HG02970 (cell line): ENCODE data around the gene EPN2.

Experiments used
- ATAC-seq: cut with Tn5 transposase; IDR thresholded peaks from one replicate; pipeline ENCODE4 v1.9.1; 2021; ENCODE audit warnings: mild to moderate bottlenecking, moderate library complexity, moderate number of reproducible peaks; ENCODE audit not compliant: unreplicated experiment, low FRiP score

EPN2 gene

GRCh38 chr17:19238167-19238505 is 970 bp downstream of the EPN2 start:
- no peak for ATAC-seq

GRCh38 chr17:19239544-19239943 is 2.4 kb downstream of the EPN2 start:
- no peak for ATAC-seq

GRCh38 chr17:19242323-19242722 is 5.2 kb downstream of the EPN2 start:
- ATAC-seq: no peak

- ATAC-seq: no peak
Measured at GRCh38 chr17:19242926-19243325, 5.8 kb downstream of the EPN2 start.

GRCh38 chr17:19243838-19244237 is 6.7 kb downstream of the EPN2 start:
- ATAC-seq: no peak

- ATAC-seq: no peak
Measured at GRCh38 chr17:19244357-19244756, 7.2 kb downstream of the EPN2 start.

GRCh38 chr17:19244781-19245180 is 7.6 kb downstream of the EPN2 start:
- no peak for ATAC-seq

- no peak for ATAC-seq
Measured at GRCh38 chr17:19247473-19247872, 10.3 kb downstream of the EPN2 start.

- no peak for ATAC-seq
Measured at GRCh38 chr17:19248151-19248927, 11.2 kb downstream of the EPN2 start.

- no peak for ATAC-seq
Measured at GRCh38 chr17:19248928-19249574, 11.9 kb downstream of the EPN2 start.

GRCh38 chr17:19249681-19250080 is 12.5 kb downstream of the EPN2 start:
- no peak for ATAC-seq

GRCh38 chr17:19250421-19251173 is 13.4 kb downstream of the EPN2 start:
- ATAC-seq: no peak

- ATAC-seq: no peak
Measured at GRCh38 chr17:19253112-19253511, 15.9 kb downstream of the EPN2 start.

- ATAC-seq: no peak
Measured at GRCh38 chr17:19254651-19255050, 17.5 kb downstream of the EPN2 start.

GRCh38 chr17:19255279-19255678 is 18.1 kb downstream of the EPN2 start:
- ATAC-seq: no peak

- no peak for ATAC-seq
Measured at GRCh38 chr17:19258371-19258770, 21.2 kb downstream of the EPN2 start.

- ATAC-seq: no peak
Measured at GRCh38 chr17:19260958-19261357, 23.8 kb downstream of the EPN2 start.

GRCh38 chr17:19261426-19261825 is 24.3 kb downstream of the EPN2 start:
- no peak for ATAC-seq

GRCh38 chr17:19262650-19263631 is 25.8 kb downstream of the EPN2 start:
- no peak for ATAC-seq

GRCh38 chr17:19263641-19264051 is 26.5 kb downstream of the EPN2 start:
- ATAC-seq: no peak
